CD14-positive monocyte (primary cell): ENCODE data around the gene FAAH2. TPM values are rescaled to one million over a fixed set of nuclear protein-coding genes. Genes with fewer than 3 reads are reported as not detected.

Experiments used
- DNase-seq, 3 donors: peaks; one replicate each; pipeline ENCODE4 v3.0.0-alpha.2; 2011 to 2022
- H2AFZ ChIP-seq: 2 replicates; pipeline ENCODE4 v1.6.0; 2012; ENCODE audit warnings: mild to moderate bottlenecking, low read depth, low read length, inconsistent platforms; ENCODE audit not compliant: insufficient read depth, poor library complexity, severe bottlenecking
- H3K27ac ChIP-seq, 2 donors: 1 replicate in 1 of 2; 2 replicates in 1 of 2; pipeline ENCODE4 v1.5.1; 2012 to 2013; ENCODE audit warnings: low read length in 2 of 2, control low read depth in 1 of 2, inconsistent platforms in 1 of 2, low read depth in 1 of 2, mild to moderate bottlenecking in 1 of 2
- H3K27me3 ChIP-seq, 2 donors: one replicate each; pipeline versions ENCODE4 v1.6.0 to v1.6.1; 2011 to 2013; ENCODE audit warnings: low read length in 2 of 2; ENCODE audit not compliant: control insufficient read depth in 2 of 2, insufficient read depth in 2 of 2
- H3K36me3 ChIP-seq, 2 donors: replicated peaks in 1 of 2; 1 replicate in 1 of 2; 2 replicates in 1 of 2; pipeline versions ENCODE4 v1.5.1 to v1.6.1; 2012 to 2013; ENCODE audit warnings: low read length in 2 of 2, control low read depth in 1 of 2, inconsistent platforms in 1 of 2, mild to moderate bottlenecking in 1 of 2; ENCODE audit not compliant: insufficient read depth in 2 of 2, control insufficient read depth in 1 of 2
- H3K4me1 ChIP-seq, 2 donors: 1 replicate in 1 of 2; 2 replicates in 1 of 2; pipeline versions ENCODE4 v1.5.1 to v1.6.1; 2012 to 2013; ENCODE audit warnings: low read length in 2 of 2, control low read depth in 1 of 2, inconsistent platforms in 1 of 2, mild to moderate bottlenecking in 1 of 2, moderate library complexity in 1 of 2; ENCODE audit not compliant: insufficient read depth in 2 of 2, control insufficient read depth in 1 of 2
- H3K4me2 ChIP-seq: replicated peaks from 2 replicates; pipeline ENCODE3; 2012; ENCODE audit warnings: low read length, moderate library complexity, mild to moderate bottlenecking; ENCODE audit not compliant: poor library complexity, severe bottlenecking; ENCODE audit errors: extremely low read depth
- H3K4me3 ChIP-seq, 3 experiments: fragments of 200-600 bp in 1 of 3; sonication (generic) in 1 of 3; replicated peaks in 1 of 3; 1 replicate in 2 of 3; 2 replicates in 1 of 3; pipeline ENCODE4 v1.5.1; 2011 to 2013; ENCODE audit warnings: low read length in 3 of 3, mild to moderate bottlenecking in 3 of 3, control low read depth in 2 of 3, low read depth in 2 of 3, inconsistent platforms in 1 of 3, moderate library complexity in 1 of 3
- H3K79me2 ChIP-seq: 2 replicates; pipeline ENCODE4 v1.6.0; 2012; ENCODE audit warnings: mild to moderate bottlenecking, control low read depth, inconsistent platforms, low read length, moderate library complexity; ENCODE audit not compliant: insufficient read depth
- H3K9ac ChIP-seq: 2 replicates; pipeline ENCODE4 v1.6.0; 2017; ENCODE audit warnings: low read length, mild to moderate bottlenecking; ENCODE audit not compliant: insufficient read depth, poor library complexity, severe bottlenecking
- H3K9me3 ChIP-seq, 2 donors: replicated peaks in 1 of 2; 1 replicate in 1 of 2; 2 replicates in 1 of 2; pipeline versions ENCODE4 v1.5.1 to v1.6.1; 2012 to 2013; ENCODE audit warnings: low read length in 2 of 2, control low read depth in 1 of 2; ENCODE audit not compliant: control insufficient read depth in 1 of 2, insufficient read depth in 1 of 2
- H4K20me1 ChIP-seq: 2 replicates; pipeline ENCODE4 v1.6.0; 2012; ENCODE audit warnings: mild to moderate bottlenecking, low read length, control low read depth, moderate library complexity; ENCODE audit not compliant: insufficient read depth
- H3K27ac Mint-ChIP-seq, 7 donors: one replicate each; pipeline ENCODE4 v1.8.0; 2020; ENCODE audit warnings: mild to moderate bottlenecking in 7 of 7, mixed read lengths in 7 of 7, moderate library complexity in 6 of 7, inconsistent platforms in 2 of 7
- H3K27me3 Mint-ChIP-seq, 3 donors: one replicate each; pipeline ENCODE4 v1.8.0; 2021 to 2022; ENCODE audit warnings: low read depth in 3 of 3, mild to moderate bottlenecking in 3 of 3, mixed read lengths in 3 of 3, moderate library complexity in 3 of 3, inconsistent platforms in 1 of 3
- H3K36me3 Mint-ChIP-seq, 2 donors: one replicate each; pipeline ENCODE4 v1.8.0; 2020; ENCODE audit warnings: mixed read lengths in 2 of 2, inconsistent platforms in 1 of 2, mild to moderate bottlenecking in 1 of 2
- H3K4me1 Mint-ChIP-seq: one replicate; pipeline ENCODE4 v1.8.0; 2020; ENCODE audit warnings: mild to moderate bottlenecking, mixed read lengths
- H3K4me3 Mint-ChIP-seq, 2 donors: one replicate each; pipeline ENCODE4 v1.8.0; 2020; ENCODE audit warnings: mild to moderate bottlenecking in 2 of 2, mixed read lengths in 2 of 2, moderate library complexity in 1 of 2
- H3K9me3 Mint-ChIP-seq, 7 donors: one replicate each; pipeline ENCODE4 v1.8.0; 2020 to 2022; ENCODE audit warnings: mixed read lengths in 7 of 7, mild to moderate bottlenecking in 6 of 7, moderate library complexity in 6 of 7, inconsistent platforms in 2 of 7
- WGBS: methylation state at CpG from one replicate; pipeline ENCODE4 v1.1.5; 2013; ENCODE audit warnings: missing lambda C conversion rate; ENCODE audit not compliant: insufficient coverage; 5-methylcytosine and 5-hydroxymethylcytosine counted together
- intact Hi-C, 2 donors: fragments of 100-400 bp; cut with micrococcal nuclease; formaldehyde crosslinking; loops; one replicate each; pipeline versions ENCODE4 v1.15.0 to v1.15.1; 2023
- polyA plus RNA-seq, 3 donors: library from polyadenylated mRNA; depleted of rRNA in 1 of 3; unstranded in 2 of 3; stranded (reverse) in 1 of 3; fragments of 300-500 nt in 2 of 3; fragments of >200 nt in 1 of 3; fragmentation: Illumina TruSeq in 2 of 3; gene quantifications; 1 replicate in 2 of 3; 2 replicates in 1 of 3; pipeline ENCODE4 v1.2.3, GENCODE V29; 2012 to 2021
- TF ChIP-seq, protein P1 (sequence below): fragments of 200-600 bp; IDR thresholded peaks from one replicate; pipeline ENCODE4 v1.8.0; 2022; ENCODE audit warnings: antibody characterized with exemption, mild to moderate bottlenecking

FAAH2 gene
- polyA plus RNA-seq, 3 donors = not detected

- Histone ChIP-seq H3K9ac (no peak overlapping the region), H3K4me1 (no peaks in the 10 kb centered on the region), H3K79me2 (no peaks in the 10 kb centered on the region), H4K20me1 (no peaks in the 10 kb centered on the region), H3K4me2 (no peak overlapping the region), H3K36me3 (no peaks in the 10 kb centered on the region), H3K4me3 (no peak overlapping the region), H3K9me3 (peaks cover 0 to 10% of the 10 kb centered on the region in 2 donors), H2AFZ (no peak overlapping the region), H3K27me3 (no peaks in the 10 kb centered on the region), H3K27ac (no peak overlapping the region)
- no peak for DNase-seq
- intact Hi-C loops = no loop called here
- Mint-ChIP-seq H3K4me3 (no peak overlapping the region), H3K4me1 (peaks cover 3% of the 10 kb centered on the region), H3K36me3 (no peaks in the 10 kb centered on the region), H3K9me3 (peaks cover 2 to 9% (median 3%) of the 10 kb centered on the region in 7 donors), H3K27ac (no peak overlapping the region), H3K27me3 (peaks cover 0 to 2% (median 0%) of the 10 kb centered on the region in 3 donors)
- WGBS = no CpG with 5 or more reads among the region's 4 CpGs
- TF ChIP-seq, protein P1, sequence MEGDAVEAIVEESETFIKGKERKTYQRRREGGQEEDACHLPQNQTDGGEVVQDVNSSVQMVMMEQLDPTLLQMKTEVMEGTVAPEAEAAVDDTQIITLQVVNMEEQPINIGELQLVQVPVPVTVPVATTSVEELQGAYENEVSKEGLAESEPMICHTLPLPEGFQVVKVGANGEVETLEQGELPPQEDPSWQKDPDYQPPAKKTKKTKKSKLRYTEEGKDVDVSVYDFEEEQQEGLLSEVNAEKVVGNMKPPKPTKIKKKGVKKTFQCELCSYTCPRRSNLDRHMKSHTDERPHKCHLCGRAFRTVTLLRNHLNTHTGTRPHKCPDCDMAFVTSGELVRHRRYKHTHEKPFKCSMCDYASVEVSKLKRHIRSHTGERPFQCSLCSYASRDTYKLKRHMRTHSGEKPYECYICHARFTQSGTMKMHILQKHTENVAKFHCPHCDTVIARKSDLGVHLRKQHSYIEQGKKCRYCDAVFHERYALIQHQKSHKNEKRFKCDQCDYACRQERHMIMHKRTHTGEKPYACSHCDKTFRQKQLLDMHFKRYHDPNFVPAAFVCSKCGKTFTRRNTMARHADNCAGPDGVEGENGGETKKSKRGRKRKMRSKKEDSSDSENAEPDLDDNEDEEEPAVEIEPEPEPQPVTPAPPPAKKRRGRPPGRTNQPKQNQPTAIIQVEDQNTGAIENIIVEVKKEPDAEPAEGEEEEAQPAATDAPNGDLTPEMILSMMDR = peak; percentile 24
These were observed 167.4 kb downstream of the FAAH2 start for GRCh38 chrX:57453901-57454300.

DNA sequence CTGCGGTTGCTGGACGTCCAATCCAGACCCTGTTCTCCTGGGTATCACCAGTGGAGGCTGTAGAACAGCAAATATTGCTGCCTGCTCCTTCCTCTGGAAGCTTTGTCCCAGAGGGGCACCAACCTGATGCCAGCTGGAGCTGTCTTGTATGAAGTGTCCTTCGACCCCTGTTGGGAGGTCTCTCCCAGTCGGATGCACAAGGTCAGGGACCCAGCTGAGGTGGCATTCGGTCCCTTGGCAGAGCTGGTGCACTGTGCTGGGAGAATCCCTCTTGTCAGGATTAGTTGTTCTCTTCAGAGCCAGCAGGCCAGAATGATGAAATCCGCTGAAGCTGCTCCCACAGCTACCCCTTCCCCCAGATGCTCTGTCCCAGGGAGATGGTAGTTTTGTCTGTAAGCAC is 195.0 kb downstream of the FAAH2 start:
- TF ChIP-seq, protein P1 = no peak
- WGBS = 95% methylated on average over 3 of the region's 6 CpGs
- H3K27ac ChIP-seq = no peak overlapping the region
- no peaks in the 10 kb centered on the region for H3K36me3 ChIP-seq
- H3K4me2 ChIP-seq = no peak overlapping the region
- H3K4me1 ChIP-seq = no peaks in the 10 kb centered on the region
- Mint-ChIP-seq H3K4me1 (no peaks in the 10 kb centered on the region), H3K9me3 (peaks cover 7 to 28% (median 16%) of the 10 kb centered on the region in 7 donors), H3K27me3 (peaks cover 0 to 2% (median 1%) of the 10 kb centered on the region in 3 donors), H3K36me3 (no peaks in the 10 kb centered on the region), H3K27ac (no peak overlapping the region), H3K4me3 (no peak overlapping the region)
- intact Hi-C loops = no loop called here
- H4K20me1 ChIP-seq = no peaks in the 10 kb centered on the region
- H3K9ac ChIP-seq = no peak overlapping the region
- peaks cover 5 to 36% of the 10 kb centered on the region in 2 donors for H3K9me3 ChIP-seq
- H3K79me2 ChIP-seq = no peaks in the 10 kb centered on the region
- no peak overlapping the region for H2AFZ ChIP-seq
- DNase-seq = no peak
- no peaks in the 10 kb centered on the region for H3K27me3 ChIP-seq
- no peak overlapping the region for H3K4me3 ChIP-seq
